ENCODE results near the gene NR2E1.

GRCh38 chr6:108186226-108186625, 20.4 kb downstream of the NR2E1 start:
- TF ChIP-seq CTCF (IDR thresholded peaks at IDR 0.05) (no peak), POLR2A (IDR thresholded peaks at IDR 0.05) (no peak)
